Mucosa of descending colon (tissue), 3 donors: Measurements from ENCODE around the gene FSCN2. TPM values are rescaled to one million over a fixed set of nuclear protein-coding genes. Genes with fewer than 3 reads are reported as not detected.

Source experiments
- ATAC-seq: fragments of 200-7000 bp; cut with Tn5 transposase; one replicate; pipeline ENCODE4 v1.9.1; 2020; ENCODE audit warnings: mild to moderate bottlenecking, moderate library complexity
- DNase-seq, 3 donors: peaks; one replicate each; pipeline ENCODE4 v3.0.0-alpha.2; 2020
- H3K36me3 ChIP-seq: fragments of 200-600 bp; one replicate; pipeline ENCODE4 v1.8.0; 2021; ENCODE audit warnings: low read depth, mild to moderate bottlenecking
- H3K4me1 ChIP-seq: fragments of 200-600 bp; one replicate; pipeline ENCODE4 v1.8.0; 2021; ENCODE audit warnings: low read depth, mild to moderate bottlenecking
- H3K4me3 ChIP-seq: fragments of 200-600 bp; one replicate; pipeline ENCODE4 v1.8.0; 2021; ENCODE audit warnings: mild to moderate bottlenecking
- H3K9me3 ChIP-seq: fragments of 200-600 bp; one replicate; pipeline ENCODE4 v1.8.0; 2021; ENCODE audit warnings: mild to moderate bottlenecking
- CTCF ChIP-seq: fragments of 200-600 bp; IDR thresholded peaks from one replicate; pipeline ENCODE4 v1.8.0; 2022; ENCODE audit warnings: antibody characterized with exemption, mild to moderate bottlenecking
- intact Hi-C, 2 donors: fragments of 100-400 bp; cut with DNase I in 1 of 2; cut with micrococcal nuclease in 1 of 2; formaldehyde crosslinking; loops; one replicate each; pipeline versions ENCODE4 v1.11.0 to v1.11.1; 2022; cut with DNase I, micrococcal nuclease
- total RNA-seq, 3 donors: library from RNA; stranded (reverse); fragmentation: NEBNext Ultra II Directional in 2 of 3; extraction: Animal tissue kit (Norgen Biotek cat#: 25700) in 2 of 3; gene quantifications; one replicate each; pipeline versions ENCODE4 v1.2.1 to v1.2.4, GENCODE V29; 2021 to 2023
- donor health status: DM: no; HTN: no; CAD: no; lungs with moderate emphysema.
- donor health status: DM: no; HTN: no; CAD: no.
- donor health status: DM: no; HTN: yes; CAD: no.

The FSCN2 gene
- total RNA-seq, 3 donors from 2014 or later = 1.6 to 4.0 (median 2.5) TPM

- no peak for ATAC-seq
- no peak for DNase-seq
- no peaks in the 10 kb centered on the region for H3K4me1 ChIP-seq
- intact Hi-C loops = no loop called here
- no peak overlapping the region for H3K4me3 ChIP-seq
- TF ChIP-seq CTCF = no peak
- no peaks in the 10 kb centered on the region for H3K9me3 ChIP-seq
- H3K36me3 ChIP-seq = no peaks in the 10 kb centered on the region
These were observed 51.1 kb downstream of the FSCN2 start for GRCh38 chr17:81579298-81579697.

- ATAC-seq = no peak
- no peaks in the 10 kb centered on the region for H3K36me3 ChIP-seq
- no peak for DNase-seq
- TF ChIP-seq CTCF = no peak
- intact Hi-C loops = no loop called here
- H3K9me3 ChIP-seq = no peaks in the 10 kb centered on the region
- H3K4me1 ChIP-seq = no peaks in the 10 kb centered on the region
- H3K4me3 ChIP-seq = no peak overlapping the region
These were observed 51.7 kb downstream of the FSCN2 start for GRCh38 chr17:81579821-81580321.

- intact Hi-C loops = no loop called here
- Histone ChIP-seq H3K4me3 (no peak overlapping the region), H3K9me3 (no peaks in the 10 kb centered on the region), H3K4me1 (no peaks in the 10 kb centered on the region), H3K36me3 (no peaks in the 10 kb centered on the region)
- ATAC-seq (no peak), DNase-seq (no peak)
- TF ChIP-seq CTCF = no peak
These were observed 52.3 kb downstream of the FSCN2 start for GRCh38 chr17:81580481-81580880.

GRCh38 chr17:81581758-81582157, 53.6 kb downstream of the FSCN2 start:
- H3K9me3 ChIP-seq = no peaks in the 10 kb centered on the region
- H3K4me3 ChIP-seq = no peak overlapping the region
- ATAC-seq (no peak), DNase-seq (no peak)
- intact Hi-C loops = no loop called here
- H3K36me3 ChIP-seq = no peaks in the 10 kb centered on the region
- TF ChIP-seq CTCF = no peak
- no peaks in the 10 kb centered on the region for H3K4me1 ChIP-seq

GRCh38 chr17:81582341-81582740, 54.2 kb downstream of the FSCN2 start:
- no peak for DNase-seq
- Histone ChIP-seq H3K36me3 (no peaks in the 10 kb centered on the region), H3K4me3 (no peak overlapping the region), H3K4me1 (no peaks in the 10 kb centered on the region), H3K9me3 (no peaks in the 10 kb centered on the region)
- ATAC-seq = no peak
- TF ChIP-seq CTCF = no peak
- intact Hi-C loops = no loop called here

GRCh38 chr17:81582749-81583148, 54.6 kb downstream of the FSCN2 start:
- intact Hi-C loops = no loop called here
- peak; percentile 45 for ATAC-seq
- Histone ChIP-seq H3K36me3 (no peaks in the 10 kb centered on the region), H3K9me3 (no peaks in the 10 kb centered on the region), H3K4me1 (no peaks in the 10 kb centered on the region), H3K4me3 (no peak overlapping the region)
- DNase-seq = peak in 1 of 3 donors; percentile 39
- no peak for TF ChIP-seq CTCF
